ENCODE data around the gene COL9A3. TPM values are rescaled to one million over a fixed set of nuclear protein-coding genes. Genes with fewer than 3 reads are reported as not detected.

Gene COL9A3
- 18.6 TPM for polyA plus RNA-seq (2012; ENCODE audit: insufficient read depth, insufficient read length)

- DNase-seq (ENCODE audit: low read depth, low spot score), result no peak
- peak within 1 kb of the TSS; percentile 21; the same call in 1 of the 2 replicates for H3K4me3 ChIP-seq (ENCODE audit: low read length)
Measured at GRCh38 chr20:62816884-62817873, at the start of gene COL9A3. Gene COL9A3, plus strand, starts transcription at chr20:62817050. Its CDS starts 15 bp downstream, at chr20:62817065.

GRCh38 chr20:62768234-62768546 lies 48.7 kb upstream of the COL9A3 start:
- DNase-seq (ENCODE audit: low read depth, low spot score), result no peak
- no peak overlapping the region for H3K4me3 ChIP-seq (ENCODE audit: low read length)

- no peak overlapping the region for H3K4me3 ChIP-seq (ENCODE audit: low read length)
- DNase-seq (ENCODE audit: low read depth, low spot score), result no peak
Measured at GRCh38 chr20:62768551-62769287, 48.1 kb upstream of the COL9A3 start.

DNA sequence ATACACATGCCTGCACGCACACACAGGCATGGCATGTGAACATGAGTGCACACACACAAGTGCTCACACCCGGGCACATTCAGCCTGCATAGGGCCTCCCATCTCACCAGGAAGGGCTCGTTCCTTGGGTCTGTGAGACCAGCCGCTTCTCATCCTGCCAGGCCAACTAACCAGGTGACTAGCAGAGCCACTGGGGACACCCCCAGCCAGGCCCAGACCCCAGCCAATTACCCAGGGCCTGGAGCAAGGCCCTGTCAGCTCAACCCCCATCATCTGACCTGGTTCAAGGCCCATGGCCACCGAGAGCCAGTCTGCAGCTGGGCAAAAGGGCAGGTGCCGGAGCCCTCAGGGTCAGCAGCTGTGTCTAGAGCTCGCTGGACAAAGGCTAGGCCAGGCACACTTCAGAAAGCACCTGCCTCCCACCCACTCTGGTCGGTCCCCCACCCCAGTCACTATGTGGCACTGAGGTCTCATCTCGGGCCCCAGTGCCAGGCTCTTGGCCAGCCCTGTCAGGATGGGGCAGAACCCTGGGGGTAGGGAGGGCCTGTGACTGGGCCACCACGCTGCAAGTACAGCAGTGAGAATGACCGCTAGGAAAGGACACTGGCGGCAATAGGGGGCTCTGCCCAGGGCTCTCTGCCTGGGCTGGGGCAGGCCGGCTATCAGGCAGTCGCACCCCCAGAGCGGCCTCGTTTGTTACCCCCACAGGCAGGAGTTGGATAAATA lies 47.3 kb upstream of the COL9A3 start:
- no peak overlapping the region for H3K4me3 ChIP-seq (ENCODE audit: low read length)
- no peak for DNase-seq (ENCODE audit: low read depth, low spot score)

GRCh38 chr20:62770111-62770910 lies 46.5 kb upstream of the COL9A3 start:
- H3K4me3 ChIP-seq (ENCODE audit: low read length), result no peak overlapping the region
- no peak for DNase-seq (ENCODE audit: low read depth, low spot score)

DNA sequence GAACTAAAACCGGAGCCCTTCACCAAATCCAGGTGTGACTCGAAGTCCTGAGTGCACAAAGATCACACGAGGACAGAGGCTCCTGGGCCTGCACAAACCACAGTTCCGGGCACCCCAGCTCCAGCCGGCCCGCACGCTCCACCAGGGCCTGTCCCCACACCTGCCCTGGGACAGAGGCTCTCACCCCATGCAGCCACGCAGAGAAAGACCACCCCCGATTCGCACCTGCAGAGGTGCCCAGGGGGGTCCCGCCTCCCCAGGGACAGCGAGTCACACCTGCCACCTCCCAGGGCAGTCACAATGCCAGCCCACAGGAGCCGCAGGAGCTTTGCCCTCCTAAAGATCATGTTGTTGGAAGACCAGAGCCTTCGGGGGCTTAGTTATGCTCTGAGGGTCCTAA lies 45.9 kb upstream of the COL9A3 start:
- no peak overlapping the region for H3K4me3 ChIP-seq (ENCODE audit: low read length)
- no peak for DNase-seq (ENCODE audit: low read depth, low spot score)

- H3K4me3 ChIP-seq (ENCODE audit: low read length), result no peak overlapping the region
- DNase-seq (ENCODE audit: low read depth, low spot score), result no peak
Measured at GRCh38 chr20:62771396-62772102, 45.3 kb upstream of the COL9A3 start.

- DNase-seq (ENCODE audit: low read depth, low spot score), result no peak
- H3K4me3 ChIP-seq (ENCODE audit: low read length), result no peak overlapping the region
Measured at GRCh38 chr20:62772103-62772611, 44.7 kb upstream of the COL9A3 start.

DNA sequence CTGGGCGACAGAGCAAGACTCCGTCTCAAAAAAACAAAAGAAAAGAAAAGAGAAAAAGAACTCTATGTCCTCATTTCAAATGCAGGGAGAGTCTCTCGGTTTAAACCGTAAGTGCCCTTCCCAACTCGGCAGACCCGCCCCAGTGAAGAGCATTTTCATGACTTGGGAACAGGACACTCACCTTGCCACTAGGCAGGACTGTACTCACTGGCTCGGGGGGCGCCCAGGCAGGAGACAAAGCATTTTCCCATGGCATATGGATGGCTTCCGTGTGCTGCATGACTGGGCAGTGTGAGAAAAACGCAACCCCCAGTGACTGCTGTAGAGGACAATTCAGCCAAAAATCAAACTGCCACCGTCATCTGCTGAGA lies 44.2 kb upstream of the COL9A3 start:
- no peak overlapping the region for H3K4me3 ChIP-seq (ENCODE audit: low read length)
- DNase-seq (ENCODE audit: low read depth, low spot score), result no peak

DNA sequence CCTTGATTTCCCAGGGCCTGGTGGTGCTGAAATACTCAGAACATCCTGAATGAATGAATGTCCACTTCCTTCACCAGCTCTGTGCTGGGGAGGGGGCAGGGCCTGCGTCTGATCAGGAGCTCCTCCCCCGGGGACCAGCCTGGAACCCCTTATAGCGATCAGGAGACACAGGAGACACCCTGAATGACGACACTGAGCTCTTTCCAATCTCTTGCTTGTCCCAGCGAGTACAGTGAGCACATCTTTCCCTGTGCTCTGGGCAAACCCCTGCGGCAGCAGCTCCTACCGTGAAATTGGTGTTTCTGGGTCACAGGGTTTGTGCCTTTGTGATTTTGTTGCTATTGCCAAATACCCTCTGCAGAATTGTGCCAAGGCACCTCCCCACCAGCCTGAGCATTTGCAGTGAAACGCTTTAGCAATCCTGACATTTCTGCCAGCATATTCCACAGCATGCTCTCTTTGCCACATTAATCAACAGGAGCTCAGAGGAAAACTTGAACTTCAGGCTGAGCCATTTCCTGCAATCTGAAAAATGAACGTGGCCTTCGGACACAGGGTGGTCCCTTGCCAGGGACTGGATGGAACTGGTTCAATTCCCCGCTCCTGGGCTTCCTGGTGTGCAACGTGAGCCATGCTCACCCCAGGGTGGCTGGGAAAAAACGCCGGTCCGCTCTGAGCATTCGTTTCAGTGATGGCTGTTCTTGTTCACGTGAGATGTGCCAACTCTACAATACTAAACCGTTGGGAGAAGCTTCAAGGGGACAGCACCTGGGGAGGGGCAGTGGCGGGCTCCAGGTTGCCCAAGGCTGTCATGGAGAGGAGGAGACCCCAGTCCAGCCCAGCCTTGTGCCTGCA lies 43.6 kb upstream of the COL9A3 start:
- DNase-seq (ENCODE audit: low read depth, low spot score), result no peak

DNA sequence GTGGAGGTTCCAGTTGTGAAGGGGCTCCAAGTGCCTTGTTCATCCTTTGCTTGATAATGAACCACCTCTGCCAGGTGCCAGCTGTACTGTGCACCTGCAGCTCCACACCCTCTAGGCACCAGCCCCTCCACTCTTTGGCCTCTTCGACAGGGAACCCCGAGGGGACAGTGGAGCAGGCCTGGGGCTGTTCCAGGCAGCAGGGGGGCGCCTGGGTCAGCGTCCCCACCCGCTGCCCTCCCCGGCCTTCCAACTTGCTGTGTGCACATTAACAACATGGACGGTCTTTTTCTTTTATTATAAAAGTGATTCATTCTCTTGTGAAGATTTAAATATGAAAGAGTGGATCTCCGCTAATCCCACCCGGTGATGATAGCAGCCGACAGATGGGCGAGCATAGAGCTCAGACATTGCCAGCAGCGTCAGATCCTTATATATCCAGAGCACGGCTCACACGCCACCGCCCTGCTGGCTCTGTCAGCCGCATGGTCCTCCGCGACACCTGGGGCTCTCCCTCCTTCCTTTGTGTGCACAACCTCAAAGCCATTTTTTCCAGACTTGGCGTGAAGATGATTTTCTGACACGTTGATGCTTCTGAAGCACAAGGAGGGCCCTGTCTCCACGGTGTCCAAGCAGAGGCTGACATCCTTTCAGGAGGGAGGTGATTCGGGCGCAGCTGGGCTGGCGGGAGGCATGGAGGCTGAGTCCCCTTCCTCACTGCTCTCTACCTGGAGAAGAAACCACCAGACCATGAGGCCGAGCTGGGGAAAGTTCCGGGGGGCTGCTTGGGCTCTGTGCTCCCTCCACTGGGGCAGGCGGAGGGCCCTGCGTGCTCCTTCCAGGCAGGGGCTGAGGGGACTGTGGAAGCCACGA lies 42.8 kb upstream of the COL9A3 start:
- DNase-seq (ENCODE audit: low read depth, low spot score), result no peak
- H3K4me3 ChIP-seq (ENCODE audit: low read length), result no peak overlapping the region

More for the DNA sequence above, 43.6 kb upstream of the COL9A3 start:
- H3K4me3 ChIP-seq (ENCODE audit: low read length), result no peak overlapping the region

GRCh38 chr20:62774762-62775161 lies 42.1 kb upstream of the COL9A3 start:
- DNase-seq (ENCODE audit: low read depth, low spot score), result no peak
- no peak overlapping the region for H3K4me3 ChIP-seq (ENCODE audit: low read length)

- H3K4me3 ChIP-seq (ENCODE audit: low read length), result no peak overlapping the region
- DNase-seq (ENCODE audit: low read depth, low spot score), result no peak
Measured at GRCh38 chr20:62775206-62775605, 41.6 kb upstream of the COL9A3 start.

DNA sequence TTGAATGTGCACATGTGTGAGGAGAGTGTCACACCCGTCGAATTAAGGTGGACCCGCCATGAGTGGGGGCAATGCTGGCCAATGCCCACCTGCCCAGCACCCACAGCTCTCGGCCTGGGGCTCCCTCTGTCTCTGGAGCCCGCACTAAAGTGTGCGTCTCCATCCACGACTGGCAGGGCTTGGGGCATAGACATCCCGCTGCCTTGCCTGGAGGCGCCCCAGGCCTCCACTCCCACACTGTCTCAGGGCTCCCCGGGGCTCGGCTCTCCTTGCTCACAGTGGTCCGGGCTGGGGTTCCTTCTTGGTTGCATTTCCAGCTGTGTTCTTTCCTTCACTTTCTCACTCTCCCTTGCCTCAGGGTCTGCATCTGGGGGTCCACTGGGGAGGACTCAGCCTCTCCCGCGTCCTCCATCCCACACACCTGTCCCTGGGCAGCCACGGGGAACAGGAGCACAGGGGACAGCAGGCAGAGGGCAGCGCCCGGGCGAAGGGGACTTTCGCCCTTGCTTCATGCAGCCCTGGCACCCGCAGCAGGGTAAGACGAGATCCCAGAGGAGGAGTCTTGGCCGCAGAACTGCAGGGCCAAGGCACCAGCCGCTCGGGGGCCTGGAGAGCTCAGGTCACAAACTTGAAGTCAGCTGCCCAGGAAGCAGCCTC lies 40.7 kb upstream of the COL9A3 start:
- no peak for DNase-seq (ENCODE audit: low read depth, low spot score)
- peak overlapping the region; percentile 44 for H3K4me3 ChIP-seq (ENCODE audit: low read length)

- peak overlapping the region; percentile 44 for H3K4me3 ChIP-seq (ENCODE audit: low read length)
- DNase-seq (ENCODE audit: low read depth, low spot score), result peak; percentile 85
Measured at GRCh38 chr20:62776692-62777527, 39.9 kb upstream of the COL9A3 start.

Measured in Jurkat, Clone E6-1 (cell line).